Vagina (tissue), 2 donors: Measurements from ENCODE around the gene SAMMSON. TPM values are rescaled to one million over a fixed set of nuclear protein-coding genes. Genes with fewer than 3 reads are reported as not detected.

ENCODE experiments used
- DNase-seq, 2 donors: peaks; one replicate each; pipeline ENCODE4 v3.0.0-alpha.2; 2017; ENCODE audit errors: extremely low spot score in 2 of 2
- H3K27ac ChIP-seq: fragments of 200-600 bp; sonication (generic); one replicate; pipeline ENCODE4 v1.5.1; 2019
- H3K27me3 ChIP-seq: fragments of 200-600 bp; sonication (generic); one replicate; pipeline ENCODE4 v1.5.1; 2019
- H3K36me3 ChIP-seq, 2 donors: fragments of 200-600 bp; sonication (generic); one replicate each; pipeline ENCODE4 v1.5.1; 2017 to 2019
- H3K4me1 ChIP-seq: fragments of 200-600 bp; sonication (generic); one replicate; pipeline ENCODE4 v1.5.1; 2019
- H3K4me3 ChIP-seq, 2 donors: fragments of 200-600 bp; sonication (generic); 1 replicate in 1 of 2; 2 replicates in 1 of 2; pipeline ENCODE4 v1.5.1; 2016 to 2019
- H3K9me3 ChIP-seq: fragments of 200-600 bp; sonication (generic); one replicate; pipeline ENCODE4 v1.5.1; 2019
- CTCF ChIP-seq, 3 experiments: fragments of 450-650 bp in 2 of 3; fragments of 200-600 bp in 1 of 3; sonication (generic) in 1 of 3; IDR thresholded peaks; one replicate each; pipeline ENCODE4 v1.5.1; 2017 to 2019; ENCODE audit warnings: antibody characterized with exemption in 3 of 3, mild to moderate bottlenecking in 2 of 3, moderate library complexity in 2 of 3
- POLR2A ChIP-seq, 2 donors: fragments of 450-650 bp; IDR thresholded peaks; one replicate each; pipeline ENCODE4 v1.6.1; 2017; ENCODE audit warnings: antibody characterized with exemption in 2 of 2, mild to moderate bottlenecking in 2 of 2, moderate library complexity in 2 of 2
- POLR2AphosphoS5 ChIP-seq, 2 donors: sonication (generic); formaldehyde crosslinking; IDR thresholded peaks; one replicate each; pipeline ENCODE4 v1.9.0; 2017; ENCODE audit warnings: antibody characterized with exemption in 2 of 2, mild to moderate bottlenecking in 2 of 2, low read depth in 1 of 2; ENCODE audit not compliant: insufficient read depth in 1 of 2
- intact Hi-C: fragments of 100-400 bp; cut with DNase I; formaldehyde crosslinking; loops from one replicate; pipeline ENCODE4 v1.15.1; 2023
- total RNA-seq: library from RNA; depleted of rRNA; stranded (reverse); fragments of >200 nt; gene quantifications from one replicate; pipeline ENCODE4 v1.2.3, GENCODE V29; 2016

SAMMSON gene
- total RNA-seq, 1 donor from 2014 or later: not detected

DNA sequence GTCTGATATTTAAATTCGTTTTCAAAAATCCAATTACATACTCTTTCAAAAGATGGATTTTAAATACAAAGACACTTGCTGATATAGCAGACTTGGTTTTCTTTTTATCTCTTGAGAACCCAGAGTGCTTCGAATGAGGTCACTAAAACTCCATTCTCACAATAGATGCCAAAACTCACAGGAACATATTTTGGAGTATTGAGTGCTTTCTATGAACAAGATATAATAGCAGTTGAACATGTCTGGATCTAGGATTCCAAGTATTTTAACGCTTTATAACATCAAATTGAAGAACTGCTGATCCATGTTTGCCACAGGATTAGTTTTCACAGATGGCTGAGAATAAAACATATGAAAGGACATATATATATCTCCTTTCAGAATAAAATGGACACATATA lies 113.2 kb downstream of the SAMMSON start:
- TF ChIP-seq POLR2AphosphoS5 (IDR thresholded peaks at IDR 0.05; ENCODE audit: insufficient read depth in 1 of 2, low read depth in 1 of 2): no peak
- Histone ChIP-seq H3K4me1 (no peaks in the 10 kb centered on the region), H3K27ac (no peak overlapping the region), H3K36me3 (no peaks in the 10 kb centered on the region), H3K4me3 (no peak overlapping the region), H3K27me3 (no peaks in the 10 kb centered on the region), H3K9me3 (no peaks in the 10 kb centered on the region)
- intact Hi-C loops: no loop called here
- DNase-seq: no peak

- Histone ChIP-seq H3K9me3 (no peaks in the 10 kb centered on the region), H3K4me1 (no peaks in the 10 kb centered on the region), H3K27me3 (no peaks in the 10 kb centered on the region), H3K4me3 (no peak overlapping the region), H3K36me3 (no peaks in the 10 kb centered on the region), H3K27ac (no peak overlapping the region)
- intact Hi-C loops: no loop called here
- TF ChIP-seq POLR2A (IDR thresholded peaks at IDR 0.05): no peak
- no peak for DNase-seq
Measured at GRCh38 chr3:70114431-70114830, 114.9 kb downstream of the SAMMSON start.

DNA sequence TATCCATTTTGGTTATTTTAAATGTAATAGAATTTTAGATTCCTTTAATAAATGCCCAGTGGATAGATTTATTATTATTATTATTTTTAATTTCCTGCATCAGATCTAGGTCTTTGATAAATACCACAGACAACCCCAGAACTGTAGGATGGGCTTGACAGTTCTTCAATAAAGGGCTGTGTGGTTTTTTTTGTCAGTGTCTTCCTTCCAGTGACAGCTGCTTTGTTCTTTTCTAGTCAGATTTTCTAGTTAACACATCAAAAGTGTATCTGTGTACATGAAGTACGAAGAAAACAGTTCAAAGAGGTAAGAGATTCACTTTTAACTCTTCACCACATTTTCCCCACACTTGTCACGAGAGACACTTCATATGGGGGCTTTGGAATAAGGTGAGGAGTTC lies 120.3 kb downstream of the SAMMSON start:
- no peak for TF ChIP-seq CTCF (IDR thresholded peaks at IDR 0.05)
- no peak for TF ChIP-seq POLR2A (IDR thresholded peaks at IDR 0.05)
- no peak for TF ChIP-seq POLR2AphosphoS5 (IDR thresholded peaks at IDR 0.05; ENCODE audit: insufficient read depth in 1 of 2, low read depth in 1 of 2)
- no peaks in the 10 kb centered on the region for H3K9me3 ChIP-seq
- no peak overlapping the region for H3K27ac ChIP-seq
- H3K27me3 ChIP-seq: no peaks in the 10 kb centered on the region
- no peaks in the 10 kb centered on the region for H3K36me3 ChIP-seq
- no peak for DNase-seq
- no peak overlapping the region for H3K4me3 ChIP-seq
- intact Hi-C loops: no loop called here
- no peaks in the 10 kb centered on the region for H3K4me1 ChIP-seq
